Smooth muscle cell of the brain vasculature (primary cell): ENCODE results near the gene MRPL23.

Source experiments
- DNase-seq: peaks from one replicate; pipeline ENCODE4 v3.0.0-alpha.2; 2012; ENCODE audit warnings: low read depth, low spot score

The MRPL23 gene

GRCh38 chr11:1921574-1922141 is 25.5 kb upstream of the MRPL23 start:
- no peak for DNase-seq

GRCh38 chr11:1922481-1923081 is 24.6 kb upstream of the MRPL23 start:
- no peak for DNase-seq

GRCh38 chr11:1923201-1923956 is 23.8 kb upstream of the MRPL23 start:
- DNase-seq = no peak

- no peak for DNase-seq
These were observed 23.0 kb upstream of the MRPL23 start for GRCh38 chr11:1924181-1924580.

GRCh38 chr11:1924646-1925372 is 22.3 kb upstream of the MRPL23 start:
- no peak for DNase-seq

- DNase-seq = no peak
These were observed 21.6 kb upstream of the MRPL23 start for GRCh38 chr11:1925373-1926155.

GRCh38 chr11:1926156-1927025 is 20.7 kb upstream of the MRPL23 start:
- no peak for DNase-seq

- DNase-seq = no peak
These were observed 19.9 kb upstream of the MRPL23 start for GRCh38 chr11:1927026-1927847.

GRCh38 chr11:1927848-1928469 is 19.2 kb upstream of the MRPL23 start:
- no peak for DNase-seq

GRCh38 chr11:1928470-1928890 is 18.7 kb upstream of the MRPL23 start:
- DNase-seq = no peak

- no peak for DNase-seq
These were observed 18.1 kb upstream of the MRPL23 start for GRCh38 chr11:1928891-1929541.

- DNase-seq = no peak
These were observed 17.3 kb upstream of the MRPL23 start for GRCh38 chr11:1929621-1930461.

GRCh38 chr11:1930462-1930830 is 16.7 kb upstream of the MRPL23 start:
- no peak for DNase-seq

- DNase-seq = no peak
These were observed 15.6 kb upstream of the MRPL23 start for GRCh38 chr11:1931341-1932104.

GRCh38 chr11:1932105-1932480 is 15.0 kb upstream of the MRPL23 start:
- DNase-seq = no peak

GRCh38 chr11:1932681-1933080 is 14.5 kb upstream of the MRPL23 start:
- no peak for DNase-seq
